ENCODE data around the gene ZSWIM3.

Gene ZSWIM3

GRCh38 chr20:45853484-45853883, 3.9 kb upstream of the ZSWIM3 start:
- ATAC-seq = no peak
- no peak for TF ChIP-seq ZFP30 (CRISPR knock-in tag; IDR thresholded peaks at IDR 0.05)
- TF ChIP-seq, protein P1, sequence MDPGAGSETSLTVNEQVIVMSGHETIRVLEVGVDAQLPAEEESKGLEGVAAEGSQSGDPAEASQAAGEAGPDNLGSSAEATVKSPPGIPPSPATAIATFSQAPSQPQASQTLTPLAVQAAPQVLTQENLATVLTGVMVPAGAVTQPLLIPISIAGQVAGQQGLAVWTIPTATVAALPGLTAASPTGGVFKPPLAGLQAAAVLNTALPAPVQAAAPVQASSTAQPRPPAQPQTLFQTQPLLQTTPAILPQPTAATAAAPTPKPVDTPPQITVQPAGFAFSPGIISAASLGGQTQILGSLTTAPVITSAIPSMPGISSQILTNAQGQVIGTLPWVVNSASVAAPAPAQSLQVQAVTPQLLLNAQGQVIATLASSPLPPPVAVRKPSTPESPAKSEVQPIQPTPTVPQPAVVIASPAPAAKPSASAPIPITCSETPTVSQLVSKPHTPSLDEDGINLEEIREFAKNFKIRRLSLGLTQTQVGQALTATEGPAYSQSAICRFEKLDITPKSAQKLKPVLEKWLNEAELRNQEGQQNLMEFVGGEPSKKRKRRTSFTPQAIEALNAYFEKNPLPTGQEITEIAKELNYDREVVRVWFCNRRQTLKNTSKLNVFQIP (CRISPR knock-in tag; IDR thresholded peaks at IDR 0.05; ENCODE audit: borderline replicate concordance, low read depth) = no peak
- TF ChIP-seq, protein P2, sequence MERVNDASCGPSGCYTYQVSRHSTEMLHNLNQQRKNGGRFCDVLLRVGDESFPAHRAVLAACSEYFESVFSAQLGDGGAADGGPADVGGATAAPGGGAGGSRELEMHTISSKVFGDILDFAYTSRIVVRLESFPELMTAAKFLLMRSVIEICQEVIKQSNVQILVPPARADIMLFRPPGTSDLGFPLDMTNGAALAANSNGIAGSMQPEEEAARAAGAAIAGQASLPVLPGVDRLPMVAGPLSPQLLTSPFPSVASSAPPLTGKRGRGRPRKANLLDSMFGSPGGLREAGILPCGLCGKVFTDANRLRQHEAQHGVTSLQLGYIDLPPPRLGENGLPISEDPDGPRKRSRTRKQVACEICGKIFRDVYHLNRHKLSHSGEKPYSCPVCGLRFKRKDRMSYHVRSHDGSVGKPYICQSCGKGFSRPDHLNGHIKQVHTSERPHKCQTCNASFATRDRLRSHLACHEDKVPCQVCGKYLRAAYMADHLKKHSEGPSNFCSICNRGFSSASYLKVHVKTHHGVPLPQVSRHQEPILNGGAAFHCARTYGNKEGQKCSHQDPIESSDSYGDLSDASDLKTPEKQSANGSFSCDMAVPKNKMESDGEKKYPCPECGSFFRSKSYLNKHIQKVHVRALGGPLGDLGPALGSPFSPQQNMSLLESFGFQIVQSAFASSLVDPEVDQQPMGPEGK (CRISPR knock-in tag; IDR thresholded peaks at IDR 0.05; ENCODE audit: borderline replicate concordance) = no peak
- TF ChIP-seq CSDC2 (CRISPR knock-in tag; IDR thresholded peaks at IDR 0.05) = no peak
- no peak for TF ChIP-seq OSR1 (CRISPR knock-in tag; IDR thresholded peaks at IDR 0.05)
- no peak for TF ChIP-seq ZFP3 (CRISPR knock-in tag; IDR thresholded peaks at IDR 0.05)
- TF ChIP-seq, protein P3, sequence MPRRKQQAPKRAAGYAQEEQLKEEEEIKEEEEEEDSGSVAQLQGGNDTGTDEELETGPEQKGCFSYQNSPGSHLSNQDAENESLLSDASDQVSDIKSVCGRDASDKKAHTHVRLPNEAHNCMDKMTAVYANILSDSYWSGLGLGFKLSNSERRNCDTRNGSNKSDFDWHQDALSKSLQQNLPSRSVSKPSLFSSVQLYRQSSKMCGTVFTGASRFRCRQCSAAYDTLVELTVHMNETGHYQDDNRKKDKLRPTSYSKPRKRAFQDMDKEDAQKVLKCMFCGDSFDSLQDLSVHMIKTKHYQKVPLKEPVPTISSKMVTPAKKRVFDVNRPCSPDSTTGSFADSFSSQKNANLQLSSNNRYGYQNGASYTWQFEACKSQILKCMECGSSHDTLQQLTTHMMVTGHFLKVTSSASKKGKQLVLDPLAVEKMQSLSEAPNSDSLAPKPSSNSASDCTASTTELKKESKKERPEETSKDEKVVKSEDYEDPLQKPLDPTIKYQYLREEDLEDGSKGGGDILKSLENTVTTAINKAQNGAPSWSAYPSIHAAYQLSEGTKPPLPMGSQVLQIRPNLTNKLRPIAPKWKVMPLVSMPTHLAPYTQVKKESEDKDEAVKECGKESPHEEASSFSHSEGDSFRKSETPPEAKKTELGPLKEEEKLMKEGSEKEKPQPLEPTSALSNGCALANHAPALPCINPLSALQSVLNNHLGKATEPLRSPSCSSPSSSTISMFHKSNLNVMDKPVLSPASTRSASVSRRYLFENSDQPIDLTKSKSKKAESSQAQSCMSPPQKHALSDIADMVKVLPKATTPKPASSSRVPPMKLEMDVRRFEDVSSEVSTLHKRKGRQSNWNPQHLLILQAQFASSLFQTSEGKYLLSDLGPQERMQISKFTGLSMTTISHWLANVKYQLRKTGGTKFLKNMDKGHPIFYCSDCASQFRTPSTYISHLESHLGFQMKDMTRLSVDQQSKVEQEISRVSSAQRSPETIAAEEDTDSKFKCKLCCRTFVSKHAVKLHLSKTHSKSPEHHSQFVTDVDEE (CRISPR knock-in tag; IDR thresholded peaks at IDR 0.05) = no peak
- no peak for TF ChIP-seq ISL1 (CRISPR knock-in tag; IDR thresholded peaks at IDR 0.05)
- no peak for TF ChIP-seq ESRRG (CRISPR knock-in tag; IDR thresholded peaks at IDR 0.05)
- TF ChIP-seq, protein P4, sequence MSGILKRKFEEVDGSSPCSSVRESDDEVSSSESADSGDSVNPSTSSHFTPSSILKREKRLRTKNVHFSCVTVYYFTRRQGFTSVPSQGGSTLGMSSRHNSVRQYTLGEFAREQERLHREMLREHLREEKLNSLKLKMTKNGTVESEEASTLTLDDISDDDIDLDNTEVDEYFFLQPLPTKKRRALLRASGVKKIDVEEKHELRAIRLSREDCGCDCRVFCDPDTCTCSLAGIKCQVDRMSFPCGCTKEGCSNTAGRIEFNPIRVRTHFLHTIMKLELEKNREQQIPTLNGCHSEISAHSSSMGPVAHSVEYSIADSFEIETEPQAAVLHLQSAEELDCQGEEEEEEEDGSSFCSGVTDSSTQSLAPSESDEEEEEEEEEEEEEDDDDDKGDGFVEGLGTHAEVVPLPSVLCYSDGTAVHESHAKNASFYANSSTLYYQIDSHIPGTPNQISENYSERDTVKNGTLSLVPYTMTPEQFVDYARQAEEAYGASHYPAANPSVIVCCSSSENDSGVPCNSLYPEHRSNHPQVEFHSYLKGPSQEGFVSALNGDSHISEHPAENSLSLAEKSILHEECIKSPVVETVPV (CRISPR knock-in tag; IDR thresholded peaks at IDR 0.05) = no peak
- TF ChIP-seq PPARA (CRISPR knock-in tag; IDR thresholded peaks at IDR 0.05; ENCODE audit: borderline replicate concordance) = no peak
- no peak for TF ChIP-seq ZNF70 (CRISPR knock-in tag; IDR thresholded peaks at IDR 0.05)
- no peak for TF ChIP-seq GLIS3 (CRISPR knock-in tag; IDR thresholded peaks at IDR 0.05)
- no peak for TF ChIP-seq SNAI2 (CRISPR knock-in tag; IDR thresholded peaks at IDR 0.05)

GRCh38 chr20:45857882-45858216, 435 bp downstream of the ZSWIM3 start:
- TF ChIP-seq GLIS3 (CRISPR knock-in tag; IDR thresholded peaks at IDR 0.05) = no peak
- peak; percentile 33 for ATAC-seq

DNA sequence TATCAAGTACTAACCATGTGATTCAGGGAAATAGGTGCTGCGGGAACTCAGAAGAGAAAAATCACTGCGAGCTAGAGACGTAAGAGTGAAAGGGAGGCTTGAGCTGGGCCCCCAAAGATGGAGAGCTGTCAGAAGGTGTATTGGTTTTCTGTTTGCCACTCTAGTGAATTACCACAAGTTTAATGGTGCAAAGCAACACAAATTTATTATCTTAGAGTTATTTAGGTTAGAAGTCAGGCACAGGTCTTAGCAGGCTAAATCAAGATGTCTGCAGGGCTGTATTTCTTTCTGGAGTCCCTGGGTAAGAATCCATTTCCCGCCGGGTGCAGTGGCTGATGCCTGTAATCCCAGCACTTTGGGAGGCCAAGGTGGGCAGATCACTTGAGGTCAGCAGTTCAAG, 2.5 kb downstream of the ZSWIM3 start:
- no peak for ATAC-seq
- TF ChIP-seq, protein P5, sequence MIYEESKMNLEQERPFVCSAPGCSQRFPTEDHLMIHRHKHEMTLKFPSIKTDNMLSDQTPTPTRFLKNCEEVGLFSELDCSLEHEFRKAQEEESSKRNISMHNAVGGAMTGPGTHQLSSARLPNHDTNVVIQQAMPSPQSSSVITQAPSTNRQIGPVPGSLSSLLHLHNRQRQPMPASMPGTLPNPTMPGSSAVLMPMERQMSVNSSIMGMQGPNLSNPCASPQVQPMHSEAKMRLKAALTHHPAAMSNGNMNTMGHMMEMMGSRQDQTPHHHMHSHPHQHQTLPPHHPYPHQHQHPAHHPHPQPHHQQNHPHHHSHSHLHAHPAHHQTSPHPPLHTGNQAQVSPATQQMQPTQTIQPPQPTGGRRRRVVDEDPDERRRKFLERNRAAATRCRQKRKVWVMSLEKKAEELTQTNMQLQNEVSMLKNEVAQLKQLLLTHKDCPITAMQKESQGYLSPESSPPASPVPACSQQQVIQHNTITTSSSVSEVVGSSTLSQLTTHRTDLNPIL (CRISPR knock-in tag; IDR thresholded peaks at IDR 0.05; ENCODE audit: low read depth) = no peak
- TF ChIP-seq, protein P4 (CRISPR knock-in tag; IDR thresholded peaks at IDR 0.05) = no peak
- TF ChIP-seq, protein P1 (CRISPR knock-in tag; IDR thresholded peaks at IDR 0.05; ENCODE audit: borderline replicate concordance, low read depth) = no peak
- TF ChIP-seq GLIS3 (CRISPR knock-in tag; IDR thresholded peaks at IDR 0.05) (no peak), TCF4 (CRISPR knock-in tag; IDR thresholded peaks at IDR 0.05; ENCODE audit: borderline replicate concordance) (no peak), ZNF565 (CRISPR knock-in tag; conservative IDR thresholded peaks at IDR 0.05; ENCODE audit: low read depth) (no peak), BACH2 (CRISPR knock-in tag; IDR thresholded peaks at IDR 0.05; ENCODE audit: borderline replicate concordance) (no peak), ZNF70 (CRISPR knock-in tag; IDR thresholded peaks at IDR 0.05) (no peak), TOX (CRISPR knock-in tag; IDR thresholded peaks at IDR 0.05; ENCODE audit: borderline replicate concordance) (no peak), ISL1 (CRISPR knock-in tag; IDR thresholded peaks at IDR 0.05) (no peak), ZNF8 (CRISPR knock-in tag; IDR thresholded peaks at IDR 0.05) (no peak), PPARA (CRISPR knock-in tag; IDR thresholded peaks at IDR 0.05; ENCODE audit: borderline replicate concordance) (no peak), SNAI2 (CRISPR knock-in tag; IDR thresholded peaks at IDR 0.05) (no peak), CSDC2 (CRISPR knock-in tag; IDR thresholded peaks at IDR 0.05) (no peak)
- TF ChIP-seq, protein P3 (CRISPR knock-in tag; IDR thresholded peaks at IDR 0.05) = no peak
